ENCODE measurements around the gene POLR1B.

DNA sequence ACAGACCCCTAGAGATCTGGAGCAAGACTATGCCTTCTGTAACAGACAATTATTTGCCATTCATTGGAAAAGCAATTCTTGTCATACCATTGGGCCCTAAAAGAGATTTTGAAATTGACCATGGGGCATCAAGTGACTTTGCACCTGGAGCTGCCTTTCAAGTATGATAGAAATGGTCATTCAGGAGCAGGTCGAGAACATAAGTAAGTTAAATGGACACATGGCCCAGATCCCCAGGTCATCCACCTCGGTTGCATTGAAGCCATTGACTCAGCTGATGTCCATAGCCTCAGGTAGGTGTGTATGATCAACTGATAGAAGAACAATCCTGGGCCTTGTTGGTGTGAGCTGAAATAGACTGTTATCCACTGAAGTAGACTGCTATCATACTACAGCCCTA, 61.5 kb downstream of the POLR1B start:
- TF ChIP-seq, protein P1, sequence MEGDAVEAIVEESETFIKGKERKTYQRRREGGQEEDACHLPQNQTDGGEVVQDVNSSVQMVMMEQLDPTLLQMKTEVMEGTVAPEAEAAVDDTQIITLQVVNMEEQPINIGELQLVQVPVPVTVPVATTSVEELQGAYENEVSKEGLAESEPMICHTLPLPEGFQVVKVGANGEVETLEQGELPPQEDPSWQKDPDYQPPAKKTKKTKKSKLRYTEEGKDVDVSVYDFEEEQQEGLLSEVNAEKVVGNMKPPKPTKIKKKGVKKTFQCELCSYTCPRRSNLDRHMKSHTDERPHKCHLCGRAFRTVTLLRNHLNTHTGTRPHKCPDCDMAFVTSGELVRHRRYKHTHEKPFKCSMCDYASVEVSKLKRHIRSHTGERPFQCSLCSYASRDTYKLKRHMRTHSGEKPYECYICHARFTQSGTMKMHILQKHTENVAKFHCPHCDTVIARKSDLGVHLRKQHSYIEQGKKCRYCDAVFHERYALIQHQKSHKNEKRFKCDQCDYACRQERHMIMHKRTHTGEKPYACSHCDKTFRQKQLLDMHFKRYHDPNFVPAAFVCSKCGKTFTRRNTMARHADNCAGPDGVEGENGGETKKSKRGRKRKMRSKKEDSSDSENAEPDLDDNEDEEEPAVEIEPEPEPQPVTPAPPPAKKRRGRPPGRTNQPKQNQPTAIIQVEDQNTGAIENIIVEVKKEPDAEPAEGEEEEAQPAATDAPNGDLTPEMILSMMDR (IDR thresholded peaks at IDR 0.05 in 2 of 3, conservative IDR thresholded peaks at IDR 0.05 in 1 of 3; ENCODE audit: control insufficient read depth in 2 of 3, extremely low read depth in 1 of 3, insufficient read depth in 1 of 3, low read depth in 3 of 3, low read length in 3 of 3): no peak
- no peak for TF ChIP-seq NBN (IDR thresholded peaks at IDR 0.05)

Data from GM12878 (cell line).